ENCODE results near the gene LIMK1. TPM values are rescaled to one million over a fixed set of nuclear protein-coding genes. Genes with fewer than 3 reads are reported as not detected.
"Not testable (repeated sequence)": the region's sequence is repeated elsewhere in the genome, so short reads cannot be mapped to it uniquely, and the experiment has no call there.

Gene LIMK1
- total RNA-seq, 1 donor from 2014 or later = 20.3 TPM

DNA sequence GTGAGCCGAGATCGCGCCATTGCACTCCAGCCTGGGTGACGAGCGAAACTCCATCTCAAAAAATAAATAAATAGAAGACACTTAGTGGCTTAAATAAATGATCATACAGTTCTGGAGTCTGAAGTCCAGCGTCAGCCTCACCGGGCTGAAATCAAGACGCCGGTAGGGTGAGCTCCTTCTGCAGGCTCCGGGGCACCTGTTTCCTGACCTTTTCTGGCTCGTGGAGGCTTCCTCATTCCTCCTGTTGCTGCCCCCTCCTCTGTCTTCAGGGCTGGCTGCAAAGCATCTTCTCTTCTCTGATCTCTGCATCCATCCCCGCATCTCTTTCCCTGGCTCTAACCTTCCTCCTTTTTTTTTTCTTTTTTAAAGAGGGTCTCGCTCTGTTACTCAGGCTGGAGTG is 32.8 kb downstream of the LIMK1 start:
- Mint-ChIP-seq H3K4me3 (ENCODE audit: unreplicated experiment) (no peak overlapping the region), H3K27me3 (ENCODE audit: unreplicated experiment) (no peaks in the 10 kb centered on the region), H3K27ac (ENCODE audit: unreplicated experiment) (no peak overlapping the region), H3K36me3 (ENCODE audit: unreplicated experiment) (peaks cover 13% of the 10 kb centered on the region), H3K9me3 (ENCODE audit: unreplicated experiment) (peaks cover 4% of the 10 kb centered on the region), H3K4me1 (ENCODE audit: unreplicated experiment) (peaks cover 2% of the 10 kb centered on the region)
- TF ChIP-seq CTCF (IDR thresholded peaks at IDR 0.05) = no peak
- no peak for DNase-seq (ENCODE audit: extremely low spot score, unreplicated experiment)

GRCh38 chr7:74119831-74120230 is 36.2 kb downstream of the LIMK1 start:
- Mint-ChIP-seq H3K9me3 (ENCODE audit: unreplicated experiment) (peaks cover 4% of the 10 kb centered on the region), H3K4me3 (ENCODE audit: unreplicated experiment) (no peak overlapping the region), H3K27me3 (ENCODE audit: unreplicated experiment) (no peaks in the 10 kb centered on the region), H3K36me3 (ENCODE audit: unreplicated experiment) (peaks cover 9% of the 10 kb centered on the region), H3K4me1 (ENCODE audit: unreplicated experiment) (peaks cover 2% of the 10 kb centered on the region), H3K27ac (ENCODE audit: unreplicated experiment) (no peak overlapping the region)
- TF ChIP-seq CTCF (IDR thresholded peaks at IDR 0.05) = no peak
- no peak for DNase-seq (ENCODE audit: extremely low spot score, unreplicated experiment)

- TF ChIP-seq CTCF (IDR thresholded peaks at IDR 0.05) = no peak
- no peak overlapping the region for H3K27ac Mint-ChIP-seq (ENCODE audit: unreplicated experiment)
- H3K9me3 Mint-ChIP-seq (ENCODE audit: unreplicated experiment) = peaks cover 4% of the 10 kb centered on the region
- H3K36me3 Mint-ChIP-seq (ENCODE audit: unreplicated experiment) = peaks cover 9% of the 10 kb centered on the region
- no peaks in the 10 kb centered on the region for H3K27me3 Mint-ChIP-seq (ENCODE audit: unreplicated experiment)
- H3K4me1 Mint-ChIP-seq (ENCODE audit: unreplicated experiment) = peaks cover under 1% of the 10 kb centered on the region
- no peak overlapping the region for H3K4me3 Mint-ChIP-seq (ENCODE audit: unreplicated experiment)
- DNase-seq (ENCODE audit: extremely low spot score, unreplicated experiment) = no peak
Measured at GRCh38 chr7:74121401-74122249, 38.0 kb downstream of the LIMK1 start.

DNA sequence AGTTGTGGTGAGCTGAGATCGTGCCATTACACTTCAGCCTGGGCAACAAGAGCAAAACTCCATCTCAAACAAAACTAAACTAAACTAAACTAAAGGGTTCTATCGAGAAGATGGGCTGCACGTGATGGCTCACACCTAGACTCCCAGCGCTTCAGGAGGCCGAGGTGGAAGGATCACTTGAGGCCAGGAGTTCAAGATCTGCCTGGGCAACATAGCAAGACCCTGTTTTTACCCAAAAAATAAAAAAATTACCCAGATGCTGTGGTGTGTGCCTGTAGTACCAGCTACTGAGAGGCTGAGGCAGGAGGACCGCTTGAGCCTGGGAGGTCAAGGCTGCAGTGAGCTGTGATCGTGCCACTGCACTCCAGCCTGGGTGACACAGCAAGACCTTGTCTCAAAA is 40.3 kb downstream of the LIMK1 start:
- DNase-seq (ENCODE audit: extremely low spot score, unreplicated experiment); H3K36me3 Mint-ChIP-seq (ENCODE audit: unreplicated experiment); H3K27ac Mint-ChIP-seq (ENCODE audit: unreplicated experiment); H3K27me3 Mint-ChIP-seq (ENCODE audit: unreplicated experiment); H3K9me3 Mint-ChIP-seq (ENCODE audit: unreplicated experiment); H3K4me3 Mint-ChIP-seq (ENCODE audit: unreplicated experiment); H3K4me1 Mint-ChIP-seq (ENCODE audit: unreplicated experiment): not testable (repeated sequence)

GRCh38 chr7:74126220-74126880 is 42.7 kb downstream of the LIMK1 start:
- H3K4me3 Mint-ChIP-seq (ENCODE audit: unreplicated experiment) = no peak overlapping the region
- H3K4me1 Mint-ChIP-seq (ENCODE audit: unreplicated experiment) = no peaks in the 10 kb centered on the region
- H3K9me3 Mint-ChIP-seq (ENCODE audit: unreplicated experiment) = no peaks in the 10 kb centered on the region
- H3K27ac Mint-ChIP-seq (ENCODE audit: unreplicated experiment) = no peak overlapping the region
- H3K36me3 Mint-ChIP-seq (ENCODE audit: unreplicated experiment) = peaks cover 3% of the 10 kb centered on the region
- no peak for DNase-seq (ENCODE audit: extremely low spot score, unreplicated experiment)
- TF ChIP-seq CTCF (IDR thresholded peaks at IDR 0.05) = no peak
- H3K27me3 Mint-ChIP-seq (ENCODE audit: unreplicated experiment) = no peaks in the 10 kb centered on the region
